GM12878 (cell line): ENCODE data around the gene CTNNBL1. TPM values are rescaled to one million over a fixed set of nuclear protein-coding genes. Genes with fewer than 3 reads are reported as not detected.

Source experiments
- ATAC-seq: fragments of 200-7000 bp; cut with Tn5 transposase; 3 replicates; pipeline ENCODE4 v1.9.1; 2020; ENCODE audit warnings: mild to moderate bottlenecking, moderate library complexity
- BruUV-seq: library from RNA; stranded (reverse); fragments of 400-500 nt; replicated peaks from 2 replicates; lab custom pipeline; 2021; lab: Mats Ljungman, UMichigan
- CTCF ChIA-PET: fragments of 300-600 bp; sonication (Branson Sonifier 250); formaldehyde crosslinking; extraction: SDS; loops from one replicate; lab custom pipeline; 2021; ENCODE audit warnings: inconsistent platforms; lab: Yijun Ruan, JAX
- POLR2A ChIA-PET: fragments of 350-600 bp; formaldehyde crosslinking; extraction: SDS; loops from one replicate; lab custom pipeline; 2021; ENCODE audit warnings: inconsistent platforms; lab: Charles Lee
- RAD21 ChIA-PET: fragments of 300-600 bp; sonication (Branson Sonifier 250); formaldehyde crosslinking; loops from one replicate; lab custom pipeline; 2023; ENCODE audit warnings: antibody characterized with exemption; ENCODE audit not compliant: unreplicated experiment; lab: Charles Lee
- SMC1A ChIA-PET: fragments of 300-600 bp; sonication (Branson Sonifier 250); formaldehyde crosslinking; loops from one replicate; lab custom pipeline; 2023; ENCODE audit not compliant: unreplicated experiment, uncharacterized antibody; lab: Charles Lee
- DNase-seq: peaks from one replicate; pipeline ENCODE4 v3.0.0-alpha.2; 2011; ENCODE audit warnings: low read depth, low spot score
- FAIRE-seq: peaks from 3 replicates; lab custom pipeline; 2011; peaks lifted over from hg19 to GRCh38; lab: Jason Lieb, UNC
- H2AFZ ChIP-seq: 2 replicates; pipeline ENCODE4 v1.6.0; 2011; ENCODE audit warnings: low read depth, low read length, control low read depth; ENCODE audit not compliant: control insufficient read depth
- H3K27ac ChIP-seq: 2 replicates; pipeline ENCODE4 v1.5.1; 2011; ENCODE audit warnings: control low read depth; ENCODE audit not compliant: control insufficient read depth, insufficient read depth
- H3K27me3 ChIP-seq, 2 experiments: replicated peaks in 1 of 2; 2 replicates each; pipeline versions ENCODE4 v1.6.0 to v1.6.1; 2011; ENCODE audit warnings: low read length in 1 of 2; ENCODE audit not compliant: control insufficient read depth in 2 of 2, insufficient read depth in 2 of 2
- H3K36me3 ChIP-seq, 2 experiments: 2 replicates each; pipeline ENCODE4 v1.5.1; 2011; ENCODE audit warnings: low read length in 1 of 2; ENCODE audit not compliant: control insufficient read depth in 2 of 2, insufficient read depth in 2 of 2
- H3K4me1 ChIP-seq: 2 replicates; pipeline ENCODE4 v1.6.1; 2011; ENCODE audit warnings: mild to moderate bottlenecking, low read length, moderate library complexity, mixed read lengths; ENCODE audit not compliant: control insufficient read depth, insufficient read depth
- H3K4me2 ChIP-seq: 2 replicates; pipeline ENCODE4 v1.6.0; 2011; ENCODE audit warnings: control low read depth; ENCODE audit not compliant: control insufficient read depth, insufficient read depth
- H3K4me3 ChIP-seq: fragments of 200-600 bp; sonication (generic); 2 replicates; pipeline ENCODE4 v1.5.1; 2016
- H3K79me2 ChIP-seq: 2 replicates; pipeline ENCODE4 v1.6.0; 2011; ENCODE audit warnings: low read length; ENCODE audit not compliant: control insufficient read depth, insufficient read depth
- H3K9ac ChIP-seq: 2 replicates; pipeline ENCODE4 v1.8.0; 2011; ENCODE audit warnings: low read length, control low read depth, mixed read lengths; ENCODE audit not compliant: control insufficient read depth, insufficient read depth
- H3K9me3 ChIP-seq: replicated peaks from 3 replicates; pipeline ENCODE4 v1.5.1; 2011; ENCODE audit warnings: mild to moderate bottlenecking, low read length; ENCODE audit not compliant: control insufficient read depth, insufficient read depth
- H4K20me1 ChIP-seq: 2 replicates; pipeline ENCODE4 v1.6.0; 2011; ENCODE audit not compliant: control insufficient read depth, insufficient read depth
- BACH1 ChIP-seq: fragments of 450-650 bp; IDR thresholded peaks from 2 replicates; pipeline ENCODE4 v1.6.1; 2017; ENCODE audit warnings: mild to moderate bottlenecking, borderline replicate concordance
- CEBPZ ChIP-seq: fragments of 150-350 bp; IDR thresholded peaks from 2 replicates; pipeline ENCODE4 v1.6.1; 2016; ENCODE audit warnings: low read depth, low read length
- EGR1 ChIP-seq, 2 experiments: IDR thresholded peaks; 1 replicate in 1 of 2; 2 replicates in 1 of 2; pipeline ENCODE4 v1.6.1; 2011 to 2012; ENCODE audit warnings: low read depth in 2 of 2, low read length in 2 of 2, borderline replicate concordance in 1 of 2, mild to moderate bottlenecking in 1 of 2, moderate library complexity in 1 of 2
- EP300 ChIP-seq, 2 experiments: fragments of 150-350 bp in 1 of 2; IDR thresholded peaks; 2 replicates each; pipeline ENCODE4 v1.6.1; 2011 to 2012; ENCODE audit warnings: low read depth in 2 of 2, low read length in 2 of 2, borderline replicate concordance in 1 of 2, improper control_type of control experiment in 1 of 2, inconsistent platforms in 1 of 2; ENCODE audit not compliant: control insufficient read depth in 1 of 2
- ESRRA ChIP-seq: IDR thresholded peaks from 2 replicates; pipeline ENCODE4 v1.6.1; 2012; ENCODE audit warnings: mild to moderate bottlenecking, low read length, improper control_type of control experiment
- ETV6 ChIP-seq, 2 experiments: fragments of 450-650 bp in 1 of 2; IDR thresholded peaks in 1 of 2; conservative IDR thresholded peaks in 1 of 2; 2 replicates each; pipeline ENCODE4 v1.6.1; 2014; ENCODE audit warnings: antibody characterized with exemption in 1 of 2, borderline replicate concordance in 1 of 2, low read depth in 1 of 2, mild to moderate bottlenecking in 1 of 2, moderate library complexity in 1 of 2
- MTA2 ChIP-seq: fragments of 450-650 bp; IDR thresholded peaks from 2 replicates; pipeline ENCODE4 v1.6.1; 2016; ENCODE audit warnings: low read depth, mild to moderate bottlenecking, moderate library complexity
- MTA3 ChIP-seq: IDR thresholded peaks from 2 replicates; pipeline ENCODE4 v1.6.1; 2012; ENCODE audit warnings: low read length, inconsistent platforms, borderline replicate concordance
- NFXL1 ChIP-seq: fragments of 450-650 bp; IDR thresholded peaks from 2 replicates; pipeline ENCODE4 v1.6.1; 2017; ENCODE audit warnings: antibody characterized with exemption, mild to moderate bottlenecking, borderline replicate concordance
- PML ChIP-seq: IDR thresholded peaks from 2 replicates; pipeline ENCODE4 v1.6.1; 2012; ENCODE audit warnings: low read length, inconsistent platforms
- SREBF1 ChIP-seq: IDR thresholded peaks from 2 replicates; pipeline ENCODE4 v1.6.1; 2012; ENCODE audit warnings: mild to moderate bottlenecking, low read length
- SUZ12 ChIP-seq: fragments of 200-600 bp; sonication (generic); IDR thresholded peaks from one replicate; pipeline ENCODE4 v1.6.1; 2018; ENCODE audit warnings: antibody characterized with exemption, mild to moderate bottlenecking; ENCODE audit not compliant: unreplicated experiment
- ZBTB40 ChIP-seq: fragments of 450-650 bp; IDR thresholded peaks from 2 replicates; pipeline ENCODE4 v1.6.1; 2016; ENCODE audit warnings: mild to moderate bottlenecking, moderate library complexity, borderline replicate concordance
- WGBS: methylation state at CpG from one replicate; pipeline ENCODE4 v1.1.6; 2016; ENCODE audit warnings: low lambda C conversion rate; ENCODE audit not compliant: insufficient replicate concordance, insufficient coverage; ENCODE audit errors: missing lambda C conversion rate; 5-methylcytosine and 5-hydroxymethylcytosine counted together
- in situ Hi-C: fragments of 300-500 bp; cut with MboI; formaldehyde crosslinking; loops from 9 replicates; pipeline ENCODE4 v1.14.3; 2018; ENCODE audit warnings: mixed read lengths
- intact Hi-C: fragments of 100-400 bp; cut with micrococcal nuclease; formaldehyde crosslinking; loops from one replicate; pipeline ENCODE4 v1.14.2; 2022; ENCODE audit not compliant: unreplicated experiment
- polyA plus RNA-seq, 11 experiments: library from polyadenylated mRNA; depleted of rRNA in 4 of 11; unstranded in 6 of 11; stranded (reverse) in 5 of 11; fragments of >200 nt; fragmentation: Nextera tagmentation in 4 of 11; fragmentation: Illumina TruSeq in 1 of 11; extraction: Ambion mirVana in 4 of 11; extraction: Trizol in 1 of 11; gene quantifications; 1 replicate in 1 of 11; 2 replicates in 10 of 11; pipeline versions ENCODE4 v1.2.1 to v1.2.3, GENCODE V29; 2011 to 2016; ENCODE audit warnings: inconsistent platforms in 2 of 11, missing spikeins in 2 of 11, low read depth in 1 of 11
- total RNA-seq, 4 experiments: library from RNA; depleted of rRNA in 3 of 4; stranded (reverse); fragments of >200 nt in 3 of 4; fragmentation: Illumina TruSeq in 1 of 4; extraction: Trizol in 1 of 4; gene quantifications; 2 replicates each; pipeline versions ENCODE4 v1.2.1 to v1.2.3, GENCODE V29; 2013 to 2021

Gene CTNNBL1
- total and polyA plus RNA-seq, 10 of the 15 experiments (the other 5 are each of a cell fraction or from before 2014, with no cell fraction given), result 43.1 to 102 (median 67.8) TPM

- ChIA-PET POLR2A (no interaction called here), SMC1A (no interaction called here), CTCF (no interaction called here), RAD21 (no interaction called here)
- Histone ChIP-seq H3K36me3 (no peaks in the 10 kb centered on the region), H3K9ac (no peak overlapping the region), H3K9me3 (no peaks in the 10 kb centered on the region), H3K27me3 (no peaks in the 10 kb centered on the region), H3K79me2 (no peaks in the 10 kb centered on the region), H3K4me3 (no peak overlapping the region), H3K4me1 (no peaks in the 10 kb centered on the region), H3K27ac (no peak overlapping the region), H3K4me2 (no peak overlapping the region), H4K20me1 (no peaks in the 10 kb centered on the region), H2AFZ (no peak overlapping the region)
- no peak for ATAC-seq
- BruUV-seq, result no TSS peak
- intact Hi-C loops, result no loop called here
- DNase-seq, result no peak
- FAIRE-seq, result no peak
- in situ Hi-C loops, result no loop called here
- WGBS, result 37% methylated on average over 7 of the region's 7 CpGs
- TF ChIP-seq BACH1 (no peak), ZBTB40 (no peak), EGR1 (IDR thresholded peaks at IDR 0.05; ENCODE audit: borderline replicate concordance in 1 of 2, low read depth in 2 of 2, low read length in 2 of 2) (no peak), PML (no peak), MTA3 (no peak), NFXL1 (no peak), SUZ12 (no peak), CEBPZ (no peak), ESRRA (no peak), SREBF1 (no peak), EP300 (IDR thresholded peaks at IDR 0.05; ENCODE audit: borderline replicate concordance in 1 of 2, control insufficient read depth in 1 of 2, low read depth in 2 of 2, low read length in 2 of 2) (no peak), ETV6 (conservative IDR thresholded peaks at IDR 0.05 in 1 of 2, IDR thresholded peaks at IDR 0.05 in 1 of 2; ENCODE audit: borderline replicate concordance in 1 of 2, low read depth in 1 of 2) (no peak), MTA2 (no peak)
Measured at GRCh38 chr20:37676440-37676839, 17.4 kb upstream of the CTNNBL1 start.
